IgD-negative memory B cell (primary cell): ENCODE data around the gene HDAC9. TPM values are rescaled to one million over a fixed set of nuclear protein-coding genes. Genes with fewer than 3 reads are reported as not detected.

ENCODE experiments used
- H3K27ac Mint-ChIP-seq, 3 donors: one replicate each; pipeline ENCODE4 v1.8.0; 2020 to 2022; ENCODE audit warnings: mild to moderate bottlenecking in 3 of 3, mixed read lengths in 3 of 3, moderate library complexity in 1 of 3
- H3K27me3 Mint-ChIP-seq: one replicate; pipeline ENCODE4 v1.8.0; 2021; ENCODE audit warnings: mixed read lengths
- H3K36me3 Mint-ChIP-seq: one replicate; pipeline ENCODE4 v1.8.0; 2020; ENCODE audit warnings: mild to moderate bottlenecking, mixed read lengths
- H3K4me1 Mint-ChIP-seq, 3 donors: one replicate each; pipeline ENCODE4 v1.8.0; 2020 to 2022; ENCODE audit warnings: mixed read lengths in 3 of 3, mild to moderate bottlenecking in 1 of 3
- H3K4me3 Mint-ChIP-seq, 4 donors: one replicate each; pipeline ENCODE4 v1.8.0; 2020 to 2022; ENCODE audit warnings: mild to moderate bottlenecking in 4 of 4, mixed read lengths in 4 of 4, moderate library complexity in 3 of 4
- H3K9me3 Mint-ChIP-seq, 3 donors: one replicate each; pipeline ENCODE4 v1.8.0; 2020 to 2021; ENCODE audit warnings: mixed read lengths in 3 of 3, mild to moderate bottlenecking in 1 of 3
- polyA plus RNA-seq: library from polyadenylated mRNA; unstranded; fragments of 300-500 nt; fragmentation: Illumina TruSeq; gene quantifications from one replicate; pipeline ENCODE4 v1.2.3, GENCODE V29; 2021

The HDAC9 gene
- polyA plus RNA-seq, 1 donor from 2014 or later = 81.2 TPM

GRCh38 chr7:18570890-18571478, 75.4 kb downstream of the HDAC9 start:
- no peaks in the 10 kb centered on the region for H3K27me3 Mint-ChIP-seq
- no peaks in the 10 kb centered on the region for H3K36me3 Mint-ChIP-seq
- peak overlapping the region in 1 of 4 donors; percentile 16 for H3K4me3 Mint-ChIP-seq
- H3K9me3 Mint-ChIP-seq = no peaks in the 10 kb centered on the region
- peaks cover 41 to 48% (median 44%) of the 10 kb centered on the region in 3 donors for H3K4me1 Mint-ChIP-seq
- H3K27ac Mint-ChIP-seq = no peak overlapping the region

GRCh38 chr7:18572154-18572553, 76.6 kb downstream of the HDAC9 start:
- Mint-ChIP-seq H3K9me3 (no peaks in the 10 kb centered on the region), H3K27ac (peak overlapping the region in 2 of 3 donors; percentile 44 to 92), H3K4me3 (peak overlapping the region in 2 of 4 donors; percentile 26 to 27), H3K36me3 (peaks cover under 1% of the 10 kb centered on the region), H3K4me1 (peaks cover 41 to 48% (median 41%) of the 10 kb centered on the region in 3 donors), H3K27me3 (no peaks in the 10 kb centered on the region)

- Mint-ChIP-seq H3K27ac (peak overlapping the region; percentile 67 to 92 (median 90)), H3K9me3 (no peaks in the 10 kb centered on the region), H3K4me3 (peak overlapping the region; percentile 55 to 88 (median 84)), H3K4me1 (peaks cover 44 to 52% (median 46%) of the 10 kb centered on the region in 3 donors), H3K27me3 (no peaks in the 10 kb centered on the region), H3K36me3 (peaks cover 4% of the 10 kb centered on the region)
Measured at GRCh38 chr7:18572885-18573284, 77.3 kb downstream of the HDAC9 start.

DNA sequence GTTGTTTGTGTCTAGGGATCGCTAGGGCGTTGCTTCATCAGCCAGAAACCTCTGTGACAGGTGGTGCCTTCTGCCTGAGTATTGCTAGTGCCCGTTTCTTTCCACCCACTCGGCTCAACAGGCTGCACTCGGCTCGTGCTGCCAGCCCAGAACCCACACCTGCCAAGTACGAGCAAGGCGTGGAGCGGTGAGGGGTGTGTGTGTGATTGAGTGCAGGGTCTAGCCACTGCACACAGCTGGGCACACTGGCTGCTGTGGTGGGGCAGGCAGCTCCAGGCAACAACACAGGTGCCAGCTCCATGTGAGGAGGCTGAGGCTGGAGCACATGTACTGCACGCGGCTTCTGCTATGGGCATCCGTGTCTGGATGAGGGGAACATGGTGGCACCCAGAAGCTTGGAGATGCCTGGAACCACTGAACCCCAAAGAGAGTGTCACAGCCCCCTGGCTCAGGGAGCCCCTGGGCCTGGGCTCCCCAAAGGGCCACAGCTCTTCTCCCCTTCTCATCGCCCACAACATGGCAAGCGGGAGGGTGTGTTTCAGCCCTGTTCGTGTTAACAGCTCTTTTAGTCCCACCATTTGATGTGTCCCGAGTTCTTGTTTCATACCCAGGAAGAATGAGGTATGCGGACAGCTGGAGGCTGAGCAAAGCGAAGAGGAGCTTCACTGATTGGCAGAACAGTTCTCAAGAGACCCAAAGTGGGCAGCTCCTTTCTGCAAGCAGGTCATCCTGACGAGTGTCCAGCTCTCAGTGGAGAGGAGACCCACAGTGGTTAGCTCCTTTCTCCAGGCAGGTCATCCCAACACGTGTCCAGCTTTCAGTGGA, 78.1 kb downstream of the HDAC9 start:
- Mint-ChIP-seq H3K27me3 (no peaks in the 10 kb centered on the region), H3K27ac (peak overlapping the region in 2 of 3 donors; percentile 90 to 92), H3K36me3 (peaks cover 4% of the 10 kb centered on the region), H3K4me3 (peak overlapping the region; percentile 59 to 88 (median 84)), H3K4me1 (peaks cover 43 to 50% (median 49%) of the 10 kb centered on the region in 3 donors), H3K9me3 (no peaks in the 10 kb centered on the region)

DNA sequence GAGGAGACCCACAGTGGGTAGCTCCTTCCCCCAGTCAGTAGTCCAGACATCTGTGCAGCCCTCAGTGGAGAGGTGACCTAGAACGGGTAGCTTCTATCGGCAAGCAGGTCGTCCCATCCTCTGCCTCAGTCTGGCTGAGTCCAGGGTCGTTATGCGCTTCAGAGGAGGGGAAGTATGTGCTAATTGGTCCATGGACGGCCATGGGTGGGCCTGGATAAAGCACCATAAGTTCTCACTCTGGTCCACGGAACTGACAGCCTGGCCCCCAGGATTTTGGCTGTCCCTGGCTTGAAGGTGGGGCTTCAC, 78.6 kb downstream of the HDAC9 start:
- H3K36me3 Mint-ChIP-seq = peaks cover 4% of the 10 kb centered on the region
- H3K4me3 Mint-ChIP-seq = no peak overlapping the region
- H3K9me3 Mint-ChIP-seq = no peaks in the 10 kb centered on the region
- H3K27ac Mint-ChIP-seq = no peak overlapping the region
- H3K4me1 Mint-ChIP-seq = peaks cover 43 to 56% (median 49%) of the 10 kb centered on the region in 3 donors
- H3K27me3 Mint-ChIP-seq = no peaks in the 10 kb centered on the region

DNA sequence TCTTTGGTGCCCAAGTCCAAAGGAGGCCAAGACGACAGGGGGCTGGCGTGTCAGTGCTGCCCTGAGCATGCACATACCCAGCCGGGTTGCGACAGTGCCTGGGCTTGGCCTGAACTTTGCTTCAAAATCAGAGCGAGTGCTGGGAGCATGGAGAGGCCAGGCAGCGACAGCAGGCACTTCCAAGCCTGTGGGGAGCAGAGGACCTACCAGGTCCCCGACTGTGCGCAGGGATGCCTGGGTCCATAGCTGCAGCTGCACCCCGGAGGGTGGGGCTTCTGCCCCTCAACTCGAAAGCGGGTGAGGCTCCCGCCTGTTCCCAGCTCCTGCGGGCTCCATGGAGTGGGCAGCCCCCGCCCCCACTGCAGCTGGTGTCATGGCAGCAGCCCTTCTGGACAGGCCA, 79.1 kb downstream of the HDAC9 start:
- Mint-ChIP-seq H3K9me3 (no peaks in the 10 kb centered on the region), H3K27me3 (no peaks in the 10 kb centered on the region), H3K36me3 (peaks cover 4% of the 10 kb centered on the region), H3K4me3 (peak overlapping the region in 1 of 4 donors; percentile 5), H3K27ac (no peak overlapping the region), H3K4me1 (peaks cover 43 to 58% (median 51%) of the 10 kb centered on the region in 3 donors)

DNA sequence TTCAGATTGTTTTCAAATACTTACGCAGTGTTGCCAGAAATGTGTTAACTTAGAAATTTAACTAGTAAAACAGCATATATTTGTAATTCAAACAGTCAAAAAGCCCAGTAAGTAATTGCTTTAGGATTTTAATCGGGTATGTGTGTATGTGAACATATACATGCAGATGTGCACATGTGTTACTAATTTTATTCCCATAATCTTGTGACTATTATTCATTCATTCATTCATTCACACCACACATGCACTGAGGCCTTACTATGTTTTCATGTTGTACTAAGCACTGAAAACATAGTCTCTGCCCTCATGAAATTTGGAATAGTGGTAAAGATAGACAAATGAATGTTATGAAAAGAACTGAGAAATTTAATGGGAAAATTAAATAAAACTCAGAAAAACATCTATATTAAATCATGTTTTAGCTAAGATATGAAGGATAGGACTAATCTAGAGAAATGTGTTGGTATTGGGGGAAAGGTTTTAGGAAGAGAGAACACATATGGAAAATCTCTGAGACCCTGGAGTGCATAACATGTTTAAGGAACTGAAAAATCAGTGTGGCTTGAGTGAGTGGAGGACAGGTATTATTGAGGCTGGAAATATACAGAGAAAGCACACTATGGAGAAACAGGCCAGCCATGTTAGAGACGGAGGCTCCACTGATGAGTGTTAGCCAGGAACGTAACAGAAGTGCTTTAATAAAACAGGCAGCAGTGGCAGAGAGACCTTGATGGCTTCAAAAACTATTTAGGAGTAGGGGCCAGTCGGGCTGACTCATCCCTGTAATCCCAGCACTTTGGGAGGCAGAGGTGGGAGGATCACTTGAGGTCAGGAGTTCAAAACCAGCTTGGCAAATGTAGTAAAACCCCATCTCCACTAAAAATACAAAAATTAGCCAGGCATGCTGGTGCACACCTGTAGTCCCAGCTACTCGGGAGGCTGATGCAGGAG, 80.3 kb downstream of the HDAC9 start:
- peaks cover 38 to 51% (median 46%) of the 10 kb centered on the region in 3 donors for H3K4me1 Mint-ChIP-seq
- H3K27me3 Mint-ChIP-seq = no peaks in the 10 kb centered on the region
- H3K36me3 Mint-ChIP-seq = peaks cover 4% of the 10 kb centered on the region
- no peaks in the 10 kb centered on the region for H3K9me3 Mint-ChIP-seq
- H3K27ac Mint-ChIP-seq = peak overlapping the region in 1 of 3 donors; percentile 44
- peak overlapping the region in 2 of 4 donors; percentile 9 to 29 for H3K4me3 Mint-ChIP-seq

GRCh38 chr7:18577096-18577771, 81.7 kb downstream of the HDAC9 start:
- Mint-ChIP-seq H3K4me3 (peak overlapping the region in 3 of 4 donors; percentile 8 to 89 (median 84)), H3K27ac (peak overlapping the region in 1 of 3 donors; percentile 55), H3K27me3 (no peaks in the 10 kb centered on the region), H3K4me1 (peaks cover 35 to 54% (median 40%) of the 10 kb centered on the region in 3 donors), H3K9me3 (no peaks in the 10 kb centered on the region), H3K36me3 (peaks cover 4% of the 10 kb centered on the region)

- H3K9me3 Mint-ChIP-seq = no peaks in the 10 kb centered on the region
- no peak overlapping the region for H3K4me3 Mint-ChIP-seq
- peaks cover 23 to 46% (median 26%) of the 10 kb centered on the region in 3 donors for H3K4me1 Mint-ChIP-seq
- H3K27ac Mint-ChIP-seq = no peak overlapping the region
- H3K27me3 Mint-ChIP-seq = no peaks in the 10 kb centered on the region
- H3K36me3 Mint-ChIP-seq = peaks cover 4% of the 10 kb centered on the region
Measured at GRCh38 chr7:18579698-18580097, 84.1 kb downstream of the HDAC9 start.

- H3K27ac Mint-ChIP-seq = no peak overlapping the region
- no peaks in the 10 kb centered on the region for H3K27me3 Mint-ChIP-seq
- no peaks in the 10 kb centered on the region for H3K9me3 Mint-ChIP-seq
- H3K4me1 Mint-ChIP-seq = peaks cover 17 to 44% (median 24%) of the 10 kb centered on the region in 3 donors
- peaks cover 7% of the 10 kb centered on the region for H3K36me3 Mint-ChIP-seq
- no peak overlapping the region for H3K4me3 Mint-ChIP-seq
Measured at GRCh38 chr7:18580950-18581349, 85.4 kb downstream of the HDAC9 start.

GRCh38 chr7:18583305-18583704, 87.8 kb downstream of the HDAC9 start:
- Mint-ChIP-seq H3K9me3 (no peaks in the 10 kb centered on the region), H3K4me3 (no peak overlapping the region), H3K36me3 (peaks cover 3% of the 10 kb centered on the region), H3K4me1 (peaks cover 3 to 24% (median 8%) of the 10 kb centered on the region in 3 donors), H3K27ac (no peak overlapping the region), H3K27me3 (no peaks in the 10 kb centered on the region)

GRCh38 chr7:18590241-18590640, 94.7 kb downstream of the HDAC9 start:
- Mint-ChIP-seq H3K4me1 (peaks cover 13 to 28% (median 18%) of the 10 kb centered on the region in 3 donors), H3K9me3 (no peaks in the 10 kb centered on the region), H3K36me3 (peaks cover 15% of the 10 kb centered on the region), H3K27ac (peak overlapping the region in 2 of 3 donors; percentile 38 to 59), H3K4me3 (no peak overlapping the region), H3K27me3 (no peaks in the 10 kb centered on the region)

- Mint-ChIP-seq H3K36me3 (peaks cover 12% of the 10 kb centered on the region), H3K4me3 (no peak overlapping the region), H3K9me3 (no peaks in the 10 kb centered on the region), H3K27me3 (no peaks in the 10 kb centered on the region), H3K4me1 (peaks cover 13 to 26% (median 14%) of the 10 kb centered on the region in 3 donors), H3K27ac (peak overlapping the region in 1 of 3 donors; percentile 38)
Measured at GRCh38 chr7:18590744-18591340, 95.3 kb downstream of the HDAC9 start.
